K562 (cell line): ENCODE results near the gene SLC22A6. TPM values are rescaled to one million over a fixed set of nuclear protein-coding genes. Genes with fewer than 3 reads are reported as not detected.

Experiments used
- ATAC-seq: fragments of 200-7000 bp; cut with Tn5 transposase; 3 replicates; pipeline ENCODE4 v1.9.1; 2020; ENCODE audit warnings: moderate library complexity
- BruUV-seq: library from RNA; stranded (reverse); fragments of 400-500 nt; replicated peaks from 2 replicates; lab custom pipeline; 2021; lab: Mats Ljungman, UMichigan
- CTCF ChIA-PET: fragments of 300-600 bp; formaldehyde crosslinking; extraction: SDS; loops from one replicate; lab custom pipeline; 2021; ENCODE audit warnings: low intra/inter-chr PET ratio; lab: Yijun Ruan, JAX
- POLR2A ChIA-PET: fragments of 300-600, 350-650 bp; sonication (Branson Sonifier 250); formaldehyde crosslinking; extraction: SDS; loops from one replicate; lab custom pipeline; 2021; ENCODE audit warnings: antibody characterized with exemption, inconsistent platforms; lab: Yijun Ruan, JAX
- DNase-seq, 4 experiments: peaks; one replicate each; pipeline versions ENCODE4 v3.0.0 to v3.0.0-alpha.2; 2011 to 2018; ENCODE audit warnings: low spot score in 3 of 4, mixed read lengths in 3 of 4; ENCODE audit errors: extremely low read depth in 1 of 4
- FAIRE-seq: peaks from 2 replicates; lab custom pipeline; 2011; peaks lifted over from hg19 to GRCh38; lab: Jason Lieb, UNC
- H2AFZ ChIP-seq: 2 replicates; pipeline ENCODE4 v1.6.0; 2011; ENCODE audit warnings: low read depth, low read length, control low read depth, inconsistent platforms
- H3K27ac ChIP-seq: fragments of 200-600 bp; 3 replicates; pipeline ENCODE4 v1.8.0; 2011; ENCODE audit warnings: low read depth, mild to moderate bottlenecking, control low read depth, inconsistent platforms, low read length, moderate library complexity, mixed read lengths; ENCODE audit errors: extremely low read depth
- H3K27me3 ChIP-seq, 2 experiments: fragments of 300-600 bp in 1 of 2; 2 replicates in 1 of 2; 3 replicates in 1 of 2; pipeline versions ENCODE4 v1.6.0 to v1.8.0; 2011; ENCODE audit warnings: inconsistent platforms in 2 of 2, low read length in 2 of 2, mild to moderate bottlenecking in 1 of 2, mixed read lengths in 1 of 2, moderate library complexity in 1 of 2; ENCODE audit not compliant: control insufficient read depth in 2 of 2, insufficient read depth in 2 of 2
- H3K36me3 ChIP-seq: fragments of 300-600 bp; 3 replicates; pipeline ENCODE4 v1.8.0; 2011; ENCODE audit warnings: mild to moderate bottlenecking, low read length, inconsistent platforms; ENCODE audit not compliant: control insufficient read depth, insufficient read depth
- H3K4me1 ChIP-seq, 2 experiments: fragments of 200-600 bp in 1 of 2; replicated peaks in 1 of 2; 2 replicates in 1 of 2; 3 replicates in 1 of 2; pipeline versions ENCODE4 v1.5.1 to v1.8.0; 2011; ENCODE audit warnings: inconsistent platforms in 2 of 2, low read length in 2 of 2, mild to moderate bottlenecking in 1 of 2, mixed read lengths in 1 of 2, moderate library complexity in 1 of 2; ENCODE audit not compliant: control insufficient read depth in 2 of 2, insufficient read depth in 2 of 2
- H3K4me2 ChIP-seq: 2 replicates; pipeline ENCODE4 v1.6.1; 2011; ENCODE audit warnings: low read length, control low read depth, inconsistent platforms, mixed read lengths; ENCODE audit not compliant: insufficient read depth
- H3K4me3 ChIP-seq: fragments of 200-600 bp; sonication (generic), shearing (Covaris generic); 2 replicates; pipeline ENCODE4 v1.5.1; 2016; ENCODE audit warnings: control low read depth, inconsistent platforms
- H3K79me2 ChIP-seq: fragments of 200-600 bp; 3 replicates; pipeline ENCODE4 v1.8.0; 2011; ENCODE audit warnings: low read length, inconsistent platforms; ENCODE audit not compliant: control insufficient read depth, insufficient read depth
- H3K9ac ChIP-seq, 2 experiments: 2 replicates each; pipeline versions ENCODE4 v1.6.0 to v1.6.1; 2011; ENCODE audit warnings: low read depth in 2 of 2, low read length in 2 of 2, control low read depth in 1 of 2, inconsistent platforms in 1 of 2, mild to moderate bottlenecking in 1 of 2, mixed read lengths in 1 of 2; ENCODE audit not compliant: insufficient read depth in 1 of 2
- H3K9me1 ChIP-seq: one replicate; pipeline ENCODE4 v1.6.0; 2011; ENCODE audit warnings: inconsistent platforms, mild to moderate bottlenecking, low read length, moderate library complexity; ENCODE audit not compliant: control insufficient read depth, insufficient read depth
- H3K9me3 ChIP-seq: replicated peaks from 2 replicates; pipeline ENCODE4 v1.5.1; 2011; ENCODE audit warnings: low read depth, low read length, inconsistent platforms; ENCODE audit not compliant: control insufficient read depth, insufficient read depth
- H4K20me1 ChIP-seq: replicated peaks from 2 replicates; pipeline ENCODE4 v1.6.1; 2011; ENCODE audit warnings: low read length, inconsistent platforms, mixed read lengths; ENCODE audit not compliant: control insufficient read depth, insufficient read depth
- ATF3 ChIP-seq, 2 experiments: fragments of 450-650 bp in 1 of 2; sonication (generic) in 1 of 2; formaldehyde crosslinking in 1 of 2; IDR thresholded peaks in 1 of 2; conservative IDR thresholded peaks in 1 of 2; 2 replicates each; pipeline versions ENCODE4 v1.6.1 to v1.8.1; 2016 to 2023; ENCODE audit warnings: mild to moderate bottlenecking in 2 of 2, moderate library complexity in 2 of 2, inconsistent platforms in 1 of 2, missing genetic modification reagents in 1 of 2
- SPI1 ChIP-seq: IDR thresholded peaks from 2 replicates; pipeline ENCODE4 v1.6.1; 2011; ENCODE audit warnings: low read depth, low read length, control low read depth, borderline replicate concordance
- ZBTB12 ChIP-seq: fragments of 250-450 bp; sonication (Bioruptor Pico); IDR thresholded peaks from 2 replicates; pipeline ENCODE4 v1.4.0; 2020
- WGBS: fragments of 100-300 bp; shearing (Covaris generic); methylation state at CpG from one replicate; pipeline ENCODE4 v1.1.6; 2016; ENCODE audit warnings: low coverage, mixed read lengths; ENCODE audit not compliant: insufficient coverage; ENCODE audit errors: missing lambda C conversion rate; 5-methylcytosine and 5-hydroxymethylcytosine counted together
- in situ Hi-C: fragments of 300-500 bp; cut with MboI; formaldehyde crosslinking; loops from 4 replicates; pipeline ENCODE4 v1.15.0; 2018; ENCODE audit warnings: inconsistent platforms, mixed read lengths
- intact Hi-C: fragments of 100-400 bp; cut with micrococcal nuclease; formaldehyde crosslinking; loops from 2 replicates; pipeline ENCODE4 v1.14.2; 2022
- polyA plus RNA-seq, 8 experiments: library from polyadenylated mRNA; depleted of rRNA in 4 of 8; stranded (reverse) in 5 of 8; unstranded in 3 of 8; fragments of >200 nt; fragmentation: Nextera tagmentation in 2 of 8; fragmentation: Illumina TruSeq in 1 of 8; extraction: Ambion mirVana in 2 of 8; extraction: Trizol in 1 of 8; gene quantifications; 2 replicates each; pipeline versions ENCODE4 v1.2.1 to v1.2.3, GENCODE V29; 2011 to 2014; ENCODE audit warnings: inconsistent platforms in 1 of 8, missing spikeins in 1 of 8
- total RNA-seq, 7 experiments: library from RNA; depleted of rRNA in 6 of 7; stranded (reverse); fragments of >200 nt in 6 of 7; fragmentation: Illumina TruSeq in 2 of 7; extraction: Trizol in 2 of 7; gene quantifications; 2 replicates each; pipeline versions ENCODE4 v1.2.1 to v1.2.3, GENCODE V29; 2011 to 2021; ENCODE audit warnings: low replicate concordance in 1 of 7

SLC22A6 gene
- total and polyA plus RNA-seq, 9 of the 15 experiments (the other 6 are each of a cell fraction or from before 2014, with no cell fraction given), result not detected

- TF ChIP-seq ZBTB12 (CRISPR knock-in tag), result no peak
- no peak for TF ChIP-seq SPI1
- no peak for TF ChIP-seq ATF3 (IDR thresholded peaks at IDR 0.05)
- no peak for TF ChIP-seq ATF3 (CRISPR knock-in tag; conservative IDR thresholded peaks at IDR 0.05)
- H3K9me3 ChIP-seq, result no peaks in the 10 kb centered on the region
- H3K4me1 ChIP-seq, result peaks cover 0 to 7% of the 10 kb centered on the region in 2 experiments; a peak in 2 of 5 replicates
- ChIA-PET CTCF (interaction anchor here (0.7 kb wide), 1 partner anchor 90 kb away, joined by 3 read pairs; no protein-coding TSS in a partner anchor), POLR2A (interaction anchor here (0.5 kb wide), 1 partner anchor 113 kb away, joined by 3 read pairs; no protein-coding TSS in a partner anchor)
- no peaks in the 10 kb centered on the region for H3K36me3 ChIP-seq
- peaks cover 22 to 61% of the 10 kb centered on the region in 2 experiments for H3K27me3 ChIP-seq
- intact Hi-C loops (no loop called here), in situ Hi-C loops (loop anchor here (25.0 kb wide), 1 partner anchor 628 kb away; no protein-coding TSS in a partner anchor)
- no TSS peak for BruUV-seq
- no peak for DNase-seq
- H3K4me2 ChIP-seq, result no peak within 1 kb of the TSS
- H3K4me3 ChIP-seq, result no peak within 1 kb of the TSS
- H3K9me1 ChIP-seq, result peaks cover 3% of the 10 kb centered on the region
- ATAC-seq, result no peak
- no peak for FAIRE-seq
- H2AFZ ChIP-seq, result no peak within 1 kb of the TSS
- H3K9ac ChIP-seq, result peak within 1 kb of the TSS in 1 of 2 experiments; percentile 52; a peak in 2 of 4 replicates
- peaks cover 17% of the 10 kb centered on the region; the same call in 1 of the 2 replicates for H4K20me1 ChIP-seq
- 2% methylated on average over 18 of the region's 18 CpGs for WGBS
- H3K27ac ChIP-seq, result no peak within 1 kb of the TSS
- H3K79me2 ChIP-seq, result no peaks in the 10 kb centered on the region
These were observed 30.9 kb upstream of the SLC22A6 start, which contains the start of gene SLC22A8 for GRCh38 chr11:63015521-63016215. TSS of gene SLC22A8 (minus strand) at chr11:63015841. CDS start at chr11:63014958, 883 bp downstream.
